GM23248 (cell line): Measurements from ENCODE around the gene ANAPC2. TPM values are rescaled to one million over a fixed set of nuclear protein-coding genes. Genes with fewer than 3 reads are reported as not detected.
A peak's percentile ranks its signal among the peaks of the same experiment; 100 is the strongest.

Source experiments
- DNase-seq: peaks from one replicate; pipeline ENCODE4 v3.0.0-alpha.2; 2015
- H2AFZ ChIP-seq: fragments of 200-600 bp; sonication (generic); 2 replicates; pipeline ENCODE4 v1.6.1; 2016; ENCODE audit warnings: antibody characterized with exemption
- H3F3A ChIP-seq: fragments of 200-600 bp; sonication (generic); 2 replicates; pipeline ENCODE4 v1.6.1; 2016; ENCODE audit warnings: mild to moderate bottlenecking, antibody characterized with exemption, mixed run types; ENCODE audit not compliant: insufficient read depth
- H3K27ac ChIP-seq: fragments of 200-600 bp; sonication (generic); 2 replicates; pipeline ENCODE4 v1.5.1; 2016; ENCODE audit warnings: mild to moderate bottlenecking
- H3K27me3 ChIP-seq: fragments of 200-600 bp; sonication (generic); replicated peaks from 2 replicates; pipeline ENCODE4 v1.6.1; 2016; ENCODE audit warnings: mild to moderate bottlenecking; ENCODE audit not compliant: insufficient read depth
- H3K36me3 ChIP-seq: fragments of 200-600 bp; sonication (generic); 2 replicates; pipeline ENCODE4 v1.6.1; 2016; ENCODE audit warnings: low read depth, mild to moderate bottlenecking
- H3K4me1 ChIP-seq: fragments of 200-600 bp; sonication (generic); 2 replicates; pipeline ENCODE4 v1.6.1; 2016; ENCODE audit warnings: mild to moderate bottlenecking; ENCODE audit not compliant: insufficient read depth
- H3K4me2 ChIP-seq: fragments of 200-600 bp; sonication (generic); one replicate; pipeline ENCODE4 v1.6.1; 2016; ENCODE audit warnings: mild to moderate bottlenecking; ENCODE audit not compliant: unreplicated experiment
- H3K4me3 ChIP-seq: fragments of 200-600 bp; sonication (generic); 2 replicates; pipeline ENCODE4 v1.5.1; 2016; ENCODE audit warnings: mild to moderate bottlenecking
- H3K79me2 ChIP-seq: fragments of 200-600 bp; sonication (generic); 2 replicates; pipeline ENCODE4 v1.6.1; 2016; ENCODE audit warnings: mild to moderate bottlenecking; ENCODE audit not compliant: insufficient read depth
- H3K9ac ChIP-seq: fragments of 200-600 bp; sonication (generic); 2 replicates; pipeline ENCODE4 v1.6.1; 2016; ENCODE audit warnings: mild to moderate bottlenecking
- H3K9me2 ChIP-seq: fragments of 200-600 bp; sonication (generic); 2 replicates; pipeline ENCODE4 v1.6.1; 2016; ENCODE audit warnings: mixed run types, mild to moderate bottlenecking, moderate library complexity; ENCODE audit not compliant: insufficient read depth
- H3K9me3 ChIP-seq: fragments of 200-600 bp; sonication (generic); one replicate; pipeline ENCODE4 v1.6.1; 2017; ENCODE audit warnings: low read depth
- H4K20me1 ChIP-seq: fragments of 200-600 bp; sonication (generic); 2 replicates; pipeline ENCODE4 v1.6.0; 2016; ENCODE audit not compliant: insufficient read depth
- EZH2 ChIP-seq: fragments of 200-600 bp; sonication (generic); IDR thresholded peaks from 2 replicates; pipeline ENCODE4 v1.6.1; 2018; ENCODE audit warnings: antibody characterized with exemption, mild to moderate bottlenecking; ENCODE audit not compliant: insufficient read depth, poor library complexity, severe bottlenecking
- EZH2phosphoT487 ChIP-seq: fragments of 200-600 bp; sonication (generic); IDR thresholded peaks from 2 replicates; pipeline ENCODE4 v1.6.1; 2018; ENCODE audit warnings: antibody characterized with exemption, moderate library complexity, mild to moderate bottlenecking, low read depth; ENCODE audit not compliant: insufficient read depth
- WGBS, 2 experiments: methylation state at CpG; one replicate each; pipeline ENCODE4 v1.1.6; 2015 to 2017; ENCODE audit warnings: low lambda C conversion rate in 2 of 2, low coverage in 1 of 2; ENCODE audit errors: missing lambda C conversion rate in 2 of 2; 5-methylcytosine and 5-hydroxymethylcytosine counted together
- in situ Hi-C: fragments of 300-500 bp; cut with MboI; formaldehyde crosslinking; loops from 2 replicates; pipeline ENCODE4 v1.15.0; 2020
- polyA plus RNA-seq: library from polyadenylated mRNA; unstranded; fragments of >200 nt; fragmentation: Nextera tagmentation; extraction: Ambion mirVana; gene quantifications from 2 replicates; pipeline ENCODE4 v1.2.1, GENCODE V29; 2016
- total RNA-seq: library from RNA; depleted of rRNA; stranded (reverse); fragments of >200 nt; shearing (Covaris generic); gene quantifications from 2 replicates; pipeline ENCODE4 v1.2.3, GENCODE V29; 2014

ANAPC2 gene
- total and polyA plus RNA-seq, 2 experiments from 2014 or later: 13.6 to 24.0 TPM

- no peaks in the 10 kb centered on the region for H4K20me1 ChIP-seq
- H3K36me3 ChIP-seq: no peaks in the 10 kb centered on the region
- peaks cover 4% of the 10 kb centered on the region; the same call in 1 of the 2 replicates for H3F3A ChIP-seq
- H3K27me3 ChIP-seq: no peaks in the 10 kb centered on the region
- no peaks in the 10 kb centered on the region for H3K9me3 ChIP-seq
- H3K27ac ChIP-seq: no peak overlapping the region
- peak; percentile 63 for DNase-seq
- TF ChIP-seq EZH2: no peak
- no peak for TF ChIP-seq EZH2phosphoT487
- H3K4me3 ChIP-seq: no peak overlapping the region
- in situ Hi-C loops: no loop called here
- no peaks in the 10 kb centered on the region for H3K79me2 ChIP-seq
- no peak overlapping the region for H3K9ac ChIP-seq
- no peak overlapping the region for H3K4me2 ChIP-seq
- H2AFZ ChIP-seq: no peak overlapping the region
- 58 to 61% methylated on average over 17 of the region's 17 CpGs for WGBS, 2 experiments
- H3K9me2 ChIP-seq: no peaks in the 10 kb centered on the region
- no peaks in the 10 kb centered on the region for H3K4me1 ChIP-seq
Observed at GRCh38 chr9:137176302-137177182, 11.8 kb downstream of the ANAPC2 start.

- no peaks in the 10 kb centered on the region for H3K4me1 ChIP-seq
- 21 to 33% methylated on average over 30 to 33 of the region's 33 CpGs for WGBS, 2 experiments
Observed at GRCh38 chr9:137175345-137175961, 12.9 kb downstream of the ANAPC2 start.

GRCh38 chr9:137174722-137175293, 13.6 kb downstream of the ANAPC2 start:
- Histone ChIP-seq H3K79me2 (no peaks in the 10 kb centered on the region), H3K4me2 (no peak overlapping the region), H4K20me1 (no peaks in the 10 kb centered on the region), H3K27ac (no peak overlapping the region), H2AFZ (no peak overlapping the region), H3K9me3 (no peaks in the 10 kb centered on the region), H3K9ac (no peak overlapping the region), H3F3A (peaks cover 4% of the 10 kb centered on the region; the same call in 1 of the 2 replicates), H3K36me3 (no peaks in the 10 kb centered on the region), H3K4me1 (no peaks in the 10 kb centered on the region), H3K4me3 (no peak overlapping the region), H3K27me3 (peaks cover 4% of the 10 kb centered on the region), H3K9me2 (no peaks in the 10 kb centered on the region)
- in situ Hi-C loops: no loop called here
- 28 to 51% methylated on average over 22 to 26 of the region's 34 CpGs for WGBS, 2 experiments
- TF ChIP-seq EZH2phosphoT487 (no peak), EZH2 (no peak)
- DNase-seq: no peak

More at GRCh38 chr9:137175345-137175961, 12.9 kb downstream of the ANAPC2 start:
- Histone ChIP-seq H2AFZ (no peak overlapping the region), H3K27ac (no peak overlapping the region), H3K4me2 (no peak overlapping the region), H3F3A (peaks cover 4% of the 10 kb centered on the region; the same call in 1 of the 2 replicates), H3K9ac (no peak overlapping the region), H3K4me3 (no peak overlapping the region), H3K9me3 (no peaks in the 10 kb centered on the region), H3K36me3 (no peaks in the 10 kb centered on the region), H4K20me1 (no peaks in the 10 kb centered on the region), H3K9me2 (no peaks in the 10 kb centered on the region), H3K79me2 (no peaks in the 10 kb centered on the region), H3K27me3 (peaks cover 2% of the 10 kb centered on the region)
- in situ Hi-C loops: no loop called here
- TF ChIP-seq EZH2phosphoT487: no peak
- TF ChIP-seq EZH2: no peak
- peak; percentile 7 for DNase-seq

GRCh38 chr9:137173796-137174664, 14.3 kb downstream of the ANAPC2 start:
- Histone ChIP-seq H3K9me2 (no peaks in the 10 kb centered on the region), H3K4me1 (no peaks in the 10 kb centered on the region), H3K4me2 (no peak overlapping the region), H2AFZ (no peak overlapping the region), H3K79me2 (no peaks in the 10 kb centered on the region), H3K27ac (no peak overlapping the region), H3K4me3 (no peak overlapping the region), H3F3A (peaks cover 4% of the 10 kb centered on the region; the same call in 1 of the 2 replicates), H4K20me1 (no peaks in the 10 kb centered on the region), H3K27me3 (peaks cover 4% of the 10 kb centered on the region), H3K9me3 (no peaks in the 10 kb centered on the region), H3K9ac (no peak overlapping the region), H3K36me3 (no peaks in the 10 kb centered on the region)
- TF ChIP-seq EZH2phosphoT487 (no peak), EZH2 (no peak)
- DNase-seq: peak; percentile 4
- in situ Hi-C loops: no loop called here
- WGBS, 2 experiments: 73 to 74% methylated on average over 45 of the region's 45 CpGs
